GM04504 (cell line): ENCODE data around the gene SMIM41.
A peak's percentile ranks its signal among the peaks of the same experiment; 100 is the strongest.

Source experiments
- DNase-seq: peaks from one replicate; pipeline ENCODE4 v3.0.0-alpha.2; 2012; ENCODE audit warnings: low read depth

The SMIM41 gene

GRCh38 chr12:52147367-52147963 lies 68.0 kb downstream of the SMIM41 start:
- peak; percentile 98 for DNase-seq

DNA sequence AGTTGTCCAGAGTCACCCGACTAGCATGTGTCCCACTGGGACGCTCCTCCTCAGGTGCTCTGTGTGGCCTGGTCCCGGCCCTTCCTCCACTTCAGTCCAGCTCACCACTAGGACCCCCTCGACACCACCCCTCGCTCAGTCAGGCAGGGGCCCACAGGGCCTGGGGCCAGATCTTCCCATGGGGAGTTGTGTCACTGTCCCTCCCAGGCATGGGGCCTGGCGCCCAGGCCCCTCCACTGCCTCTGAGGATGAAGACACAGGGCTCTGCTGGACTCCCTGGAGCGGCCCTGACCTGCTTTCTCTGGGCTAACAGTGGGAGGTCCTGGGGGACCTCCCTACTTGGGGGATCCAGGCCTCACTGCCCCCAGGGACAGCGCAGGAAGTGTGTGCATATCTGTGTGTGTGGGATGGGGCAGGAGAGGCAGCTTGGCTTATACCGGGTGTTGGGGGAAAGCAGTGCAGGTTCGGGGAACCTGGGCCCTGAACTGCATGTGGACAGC lies 68.5 kb downstream of the SMIM41 start:
- DNase-seq: no peak

DNA sequence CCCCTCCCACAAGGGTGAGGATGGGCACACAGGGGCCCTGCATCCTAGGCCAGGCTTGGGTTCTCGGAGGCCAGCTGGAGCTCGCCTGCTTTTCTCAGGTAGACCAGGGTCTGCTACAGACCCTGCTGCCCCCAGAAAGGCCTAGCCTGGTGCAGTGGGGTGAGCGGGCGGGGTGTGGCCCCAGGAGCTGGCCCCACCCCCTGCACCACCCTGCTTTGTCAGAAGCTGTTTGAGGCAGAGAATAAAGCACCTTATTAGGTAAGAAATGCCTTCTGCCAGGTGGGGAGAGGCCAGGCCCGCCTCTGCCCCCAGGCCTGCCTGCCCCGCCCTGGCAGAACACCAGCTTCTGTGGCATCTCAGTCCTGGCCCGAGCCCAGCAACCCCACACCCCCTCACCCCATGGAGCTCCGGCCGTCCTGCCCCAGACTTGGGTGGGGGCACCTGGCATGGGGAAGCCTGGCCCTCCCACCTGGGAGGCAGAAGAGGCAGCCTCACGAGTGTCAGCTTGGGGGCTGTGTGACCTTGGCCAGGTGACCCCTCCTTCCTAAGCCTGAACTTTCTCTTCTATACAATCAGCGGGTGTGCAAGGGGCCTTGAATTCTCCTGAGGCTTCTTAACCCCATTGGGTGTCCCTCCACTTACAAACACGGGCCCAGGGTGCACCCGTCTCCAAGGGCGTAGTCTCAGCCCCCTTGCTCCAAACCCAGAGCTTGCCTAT lies 69.1 kb downstream of the SMIM41 start:
- no peak for DNase-seq

GRCh38 chr12:52149182-52149641 lies 69.7 kb downstream of the SMIM41 start:
- no peak for DNase-seq

DNA sequence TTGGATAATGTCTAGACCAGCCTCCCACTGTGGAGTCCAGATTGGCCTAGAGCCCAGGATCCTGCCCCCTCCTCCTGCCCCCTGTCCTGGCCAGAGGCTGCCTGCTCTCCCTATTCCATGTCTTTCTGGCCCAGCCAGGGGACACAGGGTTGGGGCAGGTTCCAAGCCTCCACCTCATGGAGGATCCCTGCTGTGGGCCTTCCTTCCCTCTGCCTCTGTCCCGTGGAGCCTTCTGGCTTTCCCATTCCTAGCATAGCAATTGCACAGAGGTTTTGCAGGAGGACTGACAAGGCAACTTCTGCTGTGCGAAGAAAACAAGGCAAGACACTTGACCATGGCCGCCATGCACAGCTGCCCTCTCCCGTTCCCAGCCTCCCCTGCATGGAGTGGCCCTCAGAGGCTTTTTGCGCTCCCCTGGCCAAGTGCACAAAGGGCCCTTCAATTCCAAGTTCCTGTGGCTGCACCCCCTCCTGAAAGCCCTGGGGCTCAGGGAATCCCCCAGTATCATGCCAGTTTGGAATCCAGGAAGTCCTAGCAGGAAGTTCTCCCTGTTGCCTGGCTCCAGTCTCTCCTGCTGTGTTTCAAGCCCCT lies 70.2 kb downstream of the SMIM41 start:
- DNase-seq: no peak

- DNase-seq: no peak
Observed at GRCh38 chr12:52151153-52151836, 71.8 kb downstream of the SMIM41 start.

DNA sequence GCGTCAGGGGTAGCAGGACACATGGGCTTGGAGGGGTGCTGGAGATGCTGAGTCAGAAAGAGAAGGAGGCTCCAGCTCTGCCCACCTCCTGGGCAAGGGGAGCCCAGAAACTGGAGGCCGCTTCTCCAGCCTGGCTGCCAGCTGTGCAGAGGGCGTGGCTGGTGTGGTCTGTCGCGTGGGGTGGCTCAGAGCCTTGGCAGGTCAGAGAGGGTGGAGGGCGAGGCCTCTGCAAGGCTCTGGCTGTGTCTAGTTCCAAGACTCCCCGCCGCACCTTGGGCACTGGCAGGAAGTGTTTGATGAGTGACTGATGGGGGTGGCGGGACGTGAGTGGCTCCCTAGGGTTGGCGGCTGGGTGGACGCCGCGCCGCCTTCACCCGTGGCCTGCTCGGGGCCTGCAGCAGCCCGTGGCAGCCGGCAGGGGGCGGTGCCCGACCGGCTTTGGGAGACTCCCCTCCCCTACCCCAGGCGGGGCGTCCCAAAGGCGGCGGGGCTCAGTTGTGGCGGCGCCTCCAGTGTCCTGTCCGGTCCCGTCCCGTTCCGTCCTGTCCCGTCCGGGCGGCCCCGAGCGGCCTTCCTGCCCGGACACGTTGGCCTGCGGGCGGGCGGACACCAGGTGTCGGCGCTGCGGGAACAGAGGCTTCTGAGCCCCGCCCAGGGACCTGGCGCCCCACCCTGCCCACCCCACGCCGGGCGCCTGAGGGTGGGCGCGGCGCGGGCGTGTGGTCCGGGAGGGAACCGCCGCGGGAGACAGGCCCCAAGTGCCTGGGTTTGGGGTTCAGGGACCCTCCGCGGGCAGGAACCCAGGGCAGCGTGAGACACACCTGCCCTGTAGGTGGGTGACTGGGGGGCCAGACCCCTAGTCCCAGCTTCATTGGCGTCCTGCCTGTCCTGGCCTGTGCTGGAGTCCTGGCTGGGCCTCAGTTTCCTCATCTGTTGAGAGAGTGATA lies 72.6 kb downstream of the SMIM41 start:
- DNase-seq: no peak

DNA sequence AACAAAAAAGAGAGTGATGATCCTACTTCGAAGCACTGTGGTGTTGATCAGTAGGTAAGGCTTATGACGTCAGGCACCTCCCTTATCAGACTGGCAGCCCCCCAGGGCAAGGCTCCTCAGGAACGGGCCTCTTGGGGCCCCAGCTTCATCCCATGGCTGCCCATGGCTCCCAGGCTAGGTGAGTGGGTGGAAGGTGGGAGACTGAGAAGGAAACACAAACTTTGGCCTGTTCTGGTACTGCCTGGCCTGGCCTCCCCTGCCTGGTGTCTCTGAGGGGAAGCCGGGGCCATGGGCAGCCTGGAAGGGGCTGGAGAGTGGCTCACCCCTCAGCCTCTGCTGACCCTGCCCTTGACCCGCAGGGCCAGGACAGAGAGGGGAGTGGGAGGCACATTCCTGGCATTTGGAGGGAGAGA lies 73.4 kb downstream of the SMIM41 start:
- no peak for DNase-seq

GRCh38 chr12:52155048-52155868 lies 75.8 kb downstream of the SMIM41 start:
- no peak for DNase-seq

DNA sequence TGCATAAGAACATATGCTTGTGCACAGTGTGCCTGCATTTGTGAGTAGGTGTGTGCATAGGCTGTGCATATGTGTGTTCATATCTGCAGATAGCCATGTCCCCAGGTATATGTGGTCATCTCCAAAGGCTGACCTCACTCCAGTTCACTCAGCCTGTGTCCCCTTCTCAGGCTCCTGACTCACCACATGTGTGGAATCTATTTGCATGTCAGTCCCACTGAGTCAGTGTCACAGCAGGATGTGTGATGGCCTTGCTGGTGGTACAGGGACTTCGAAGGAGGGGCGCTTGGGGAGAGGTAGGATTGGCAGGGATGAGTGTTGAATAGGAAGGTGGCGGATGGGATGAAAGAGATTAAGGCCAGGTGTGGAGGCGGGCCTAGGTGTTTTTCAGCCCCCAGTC lies 76.8 kb downstream of the SMIM41 start:
- DNase-seq: no peak

GRCh38 chr12:52156757-52157565 lies 77.5 kb downstream of the SMIM41 start:
- no peak for DNase-seq

DNA sequence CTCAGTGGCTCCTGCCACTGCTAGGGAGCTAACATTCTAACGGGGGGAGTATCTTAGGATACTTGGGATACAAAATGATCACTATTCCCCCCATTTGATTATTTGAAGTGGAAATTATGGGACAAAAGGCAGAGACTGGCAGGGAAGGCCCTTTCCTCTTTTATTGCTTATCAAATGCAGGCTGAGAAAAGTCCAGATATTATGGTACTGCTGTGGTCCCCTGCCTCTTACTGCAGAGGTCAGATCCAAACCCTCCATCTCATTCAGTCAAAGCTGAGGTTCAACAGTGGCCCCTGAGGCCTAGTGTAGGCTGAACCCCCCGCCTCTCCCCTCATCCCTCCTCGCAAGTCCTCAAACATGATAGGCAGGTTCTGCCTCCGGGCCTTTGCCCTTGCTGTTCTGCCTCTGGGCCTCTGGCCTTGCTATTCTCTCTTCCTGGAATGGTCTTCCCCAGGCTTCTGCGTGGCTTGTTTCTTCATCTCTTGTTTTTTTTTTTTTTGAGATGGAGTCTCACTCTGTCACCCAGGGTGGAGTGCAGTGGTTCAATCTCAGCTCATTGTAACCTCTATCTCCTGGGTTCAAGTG lies 78.2 kb downstream of the SMIM41 start:
- no peak for DNase-seq
